Measurements from ENCODE around the gene RPS15.

GRCh38 chr19:1434040-1434366 lies 4.2 kb upstream of the RPS15 start:
- no peak for TF ChIP-seq CTCF (IDR thresholded peaks at IDR 0.05)
- no peak for TF ChIP-seq POLR2A (IDR thresholded peaks at IDR 0.05)

All from body of pancreas (tissue), 4 donors.